CD1c-positive myeloid dendritic cell (primary cell): ENCODE measurements around the gene TBC1D16.

ENCODE experiments used
- DNase-seq: peaks from one replicate; pipeline ENCODE4 v3.0.0-alpha.2; 2016; ENCODE audit errors: extremely low spot score

Gene TBC1D16, protein sequence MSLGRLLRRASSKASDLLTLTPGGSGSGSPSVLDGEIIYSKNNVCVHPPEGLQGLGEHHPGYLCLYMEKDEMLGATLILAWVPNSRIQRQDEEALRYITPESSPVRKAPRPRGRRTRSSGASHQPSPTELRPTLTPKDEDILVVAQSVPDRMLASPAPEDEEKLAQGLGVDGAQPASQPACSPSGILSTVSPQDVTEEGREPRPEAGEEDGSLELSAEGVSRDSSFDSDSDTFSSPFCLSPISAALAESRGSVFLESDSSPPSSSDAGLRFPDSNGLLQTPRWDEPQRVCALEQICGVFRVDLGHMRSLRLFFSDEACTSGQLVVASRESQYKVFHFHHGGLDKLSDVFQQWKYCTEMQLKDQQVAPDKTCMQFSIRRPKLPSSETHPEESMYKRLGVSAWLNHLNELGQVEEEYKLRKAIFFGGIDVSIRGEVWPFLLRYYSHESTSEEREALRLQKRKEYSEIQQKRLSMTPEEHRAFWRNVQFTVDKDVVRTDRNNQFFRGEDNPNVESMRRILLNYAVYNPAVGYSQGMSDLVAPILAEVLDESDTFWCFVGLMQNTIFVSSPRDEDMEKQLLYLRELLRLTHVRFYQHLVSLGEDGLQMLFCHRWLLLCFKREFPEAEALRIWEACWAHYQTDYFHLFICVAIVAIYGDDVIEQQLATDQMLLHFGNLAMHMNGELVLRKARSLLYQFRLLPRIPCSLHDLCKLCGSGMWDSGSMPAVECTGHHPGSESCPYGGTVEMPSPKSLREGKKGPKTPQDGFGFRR

GRCh38 chr17:80035687-80035936 lies at the start of gene TBC1D16:
Gene TBC1D16 (minus strand): TSS chr17:80035872. CDS start chr17:80013547, 22,325 bp downstream.
- no peak for DNase-seq

DNA sequence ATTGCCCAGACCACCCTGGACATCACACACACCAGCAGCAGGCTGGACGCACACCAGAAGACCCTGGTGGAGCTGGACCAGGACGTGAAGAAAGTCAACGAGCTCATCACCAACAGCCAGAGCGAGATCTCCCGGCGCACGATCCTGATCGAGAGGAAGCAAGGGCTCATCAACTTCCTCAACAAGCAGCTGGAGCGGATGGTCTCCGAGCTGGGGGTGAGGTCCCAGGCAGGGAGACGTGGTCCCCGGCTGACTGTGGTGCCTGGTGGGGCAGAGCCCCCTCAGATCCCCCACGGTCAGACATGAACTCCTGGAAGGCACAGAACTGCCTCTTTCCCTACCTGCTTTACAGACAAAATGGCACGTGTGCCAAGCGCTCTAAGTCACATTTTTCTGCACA lies 49.1 kb upstream of the TBC1D16 start:
- no peak for DNase-seq

DNA sequence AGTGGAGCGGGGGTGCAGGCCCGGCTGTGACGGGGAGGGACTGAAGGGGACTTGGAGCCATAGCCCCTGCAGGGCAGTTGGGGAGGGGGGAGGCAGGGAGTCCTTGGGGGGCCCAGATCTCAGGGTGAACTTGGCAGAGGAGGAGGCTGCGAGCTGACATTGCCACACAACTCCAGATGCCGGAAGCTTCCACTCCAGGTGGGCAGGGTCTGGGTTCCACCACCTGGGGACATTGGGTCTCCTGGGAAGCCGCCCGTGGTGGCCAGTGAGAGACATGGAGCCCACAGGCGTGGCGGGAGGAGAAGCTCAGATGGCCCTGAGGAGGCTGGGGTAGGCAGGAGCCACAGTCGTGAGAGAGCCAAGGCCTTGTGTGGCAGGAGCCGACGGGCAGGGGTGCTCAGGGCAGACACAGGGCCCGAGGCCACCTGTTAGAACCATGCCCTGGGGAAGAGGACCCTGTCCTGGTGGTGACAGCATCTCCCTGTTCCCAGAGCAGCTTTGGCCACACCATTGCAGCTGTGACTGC lies 47.5 kb upstream of the TBC1D16 start:
- DNase-seq: no peak

GRCh38 chr17:80082403-80083135 lies 46.9 kb upstream of the TBC1D16 start:
- peak; percentile 83 for DNase-seq

- DNase-seq: no peak
These were observed 45.9 kb upstream of the TBC1D16 start for GRCh38 chr17:80081596-80081995.

DNA sequence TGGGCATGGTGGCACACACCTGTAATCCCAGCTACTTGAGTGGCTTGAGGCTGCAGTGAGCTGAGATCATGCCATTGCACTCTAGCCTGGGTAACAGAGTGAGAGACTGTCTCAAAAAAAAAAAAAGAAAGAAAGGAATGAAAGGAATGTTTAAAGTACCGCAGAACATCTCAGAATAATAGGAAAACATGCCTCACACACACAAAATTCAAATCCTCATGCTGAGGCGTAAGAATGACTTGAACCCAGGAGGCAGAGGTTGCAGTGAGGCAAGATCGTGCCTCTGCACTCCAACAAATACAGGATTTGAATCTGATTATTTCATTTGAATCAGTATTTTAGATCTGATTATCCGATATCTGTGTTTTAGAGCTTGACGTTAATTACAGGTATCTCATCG lies 44.4 kb upstream of the TBC1D16 start:
- no peak for DNase-seq

GRCh38 chr17:80072410-80072809 lies 36.7 kb upstream of the TBC1D16 start:
- DNase-seq: no peak

DNA sequence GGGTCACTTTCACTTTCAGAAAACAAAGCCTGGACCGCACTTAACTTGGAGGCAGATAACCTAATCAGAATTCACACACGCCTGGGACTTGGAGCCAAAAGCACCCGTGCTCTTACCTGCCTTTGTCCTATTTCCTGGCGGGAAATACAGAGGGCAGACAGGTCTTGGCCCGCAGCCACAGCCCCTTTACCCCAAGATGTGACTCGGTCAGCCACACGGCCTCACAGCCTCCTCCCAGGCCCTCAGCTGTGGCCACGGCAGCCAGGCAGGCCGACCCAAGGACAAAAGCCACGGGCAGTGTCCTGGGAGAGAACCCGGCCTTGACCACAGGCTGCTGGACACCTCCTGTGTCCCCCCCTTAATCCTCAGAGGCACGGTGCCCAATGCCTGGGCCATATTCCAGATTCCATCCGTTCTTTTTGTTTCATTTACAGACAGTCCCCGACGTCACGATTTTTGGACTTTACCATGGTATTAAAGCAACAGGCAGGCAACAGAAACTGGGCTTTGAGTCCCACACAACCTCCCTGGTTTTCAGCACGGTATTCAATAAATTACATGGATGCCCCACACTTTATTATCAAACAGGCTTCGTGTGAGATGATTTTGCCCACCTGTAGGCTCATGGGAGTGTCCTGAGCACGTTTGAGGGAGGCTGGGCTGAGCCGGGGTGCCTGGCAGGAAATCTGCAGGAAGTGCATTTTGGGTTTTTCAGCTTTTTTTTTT lies 35.6 kb upstream of the TBC1D16 start:
- DNase-seq: no peak

DNA sequence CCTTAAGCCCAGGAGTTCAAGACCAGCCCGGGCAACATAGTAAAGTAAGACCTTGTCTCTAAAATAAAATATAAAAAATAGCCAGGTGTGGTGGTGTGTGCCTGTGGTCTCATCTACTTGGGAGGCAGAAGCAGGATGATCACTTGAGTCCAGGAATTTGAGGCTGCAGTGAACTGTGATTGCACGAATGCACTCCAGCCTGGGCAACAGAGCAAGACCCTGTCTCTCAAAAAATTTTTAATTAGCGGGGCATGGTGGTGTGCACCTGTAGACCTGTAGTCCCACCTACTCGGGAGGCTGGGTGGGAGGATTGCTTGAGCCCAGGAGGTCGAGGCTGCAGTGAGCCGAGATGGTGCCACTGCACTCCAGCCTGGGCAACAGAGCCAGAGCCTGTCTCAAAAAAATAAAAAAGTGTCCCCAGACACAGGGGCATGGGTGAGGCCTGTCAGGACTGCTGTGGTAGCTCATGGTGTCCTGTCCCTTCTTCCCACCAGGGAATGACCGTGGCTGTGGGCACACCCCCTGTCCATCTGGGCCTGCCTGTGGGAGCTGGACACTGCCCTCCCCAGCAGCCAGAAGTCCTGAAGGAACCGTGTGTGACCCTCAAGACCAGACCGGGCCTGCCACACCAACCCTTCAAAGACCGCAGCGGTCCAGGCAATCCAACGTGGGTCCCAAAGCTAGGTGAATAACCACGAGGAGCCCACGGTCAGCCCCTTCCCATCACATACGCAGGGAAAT lies 34.9 kb upstream of the TBC1D16 start:
- no peak for DNase-seq

DNA sequence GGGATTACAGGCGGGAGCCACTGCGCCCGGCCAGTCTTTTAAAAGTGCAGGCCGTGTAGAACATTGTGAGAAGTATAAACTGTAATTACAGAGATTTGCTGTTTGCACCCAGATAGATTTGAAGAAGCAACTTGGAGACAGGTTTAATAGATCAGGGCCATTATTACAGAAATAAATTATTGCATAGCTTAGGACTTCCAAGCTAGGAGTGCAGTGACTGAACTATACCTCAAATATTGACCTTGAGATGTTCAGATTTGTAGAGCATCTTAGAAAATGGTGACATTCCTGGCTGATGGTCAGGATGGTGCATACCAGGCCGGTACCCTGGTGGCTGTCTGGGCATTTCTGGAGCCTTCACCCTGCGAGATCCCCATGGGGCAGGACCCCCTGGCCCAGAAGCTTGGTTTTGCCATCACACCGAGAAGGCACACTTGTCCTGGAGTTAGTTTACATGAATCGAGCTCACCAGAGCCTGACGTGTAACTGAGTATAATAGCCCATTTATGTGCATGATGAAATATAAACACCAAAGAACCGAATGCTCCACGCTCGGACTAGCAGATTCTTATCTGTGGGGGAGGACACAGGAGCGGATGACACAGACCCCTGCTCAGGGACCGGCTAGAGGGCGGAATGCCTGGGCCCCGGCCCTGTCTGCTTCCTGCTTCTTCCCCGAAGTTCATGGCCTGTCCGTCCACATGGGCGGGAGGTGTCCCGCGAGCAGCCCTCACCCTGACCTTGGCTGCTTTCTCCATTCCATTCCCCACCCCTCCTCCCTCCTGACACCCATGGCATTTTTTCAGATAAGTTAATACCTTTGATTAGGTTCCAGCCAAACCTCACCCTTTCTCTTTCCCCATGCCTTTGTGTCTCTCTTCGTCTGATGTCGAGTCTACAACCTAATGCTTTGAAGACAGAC lies 32.9 kb upstream of the TBC1D16 start:
- no peak for DNase-seq

- no peak for DNase-seq
These were observed 31.8 kb upstream of the TBC1D16 start for GRCh38 chr17:80067393-80067986.

DNA sequence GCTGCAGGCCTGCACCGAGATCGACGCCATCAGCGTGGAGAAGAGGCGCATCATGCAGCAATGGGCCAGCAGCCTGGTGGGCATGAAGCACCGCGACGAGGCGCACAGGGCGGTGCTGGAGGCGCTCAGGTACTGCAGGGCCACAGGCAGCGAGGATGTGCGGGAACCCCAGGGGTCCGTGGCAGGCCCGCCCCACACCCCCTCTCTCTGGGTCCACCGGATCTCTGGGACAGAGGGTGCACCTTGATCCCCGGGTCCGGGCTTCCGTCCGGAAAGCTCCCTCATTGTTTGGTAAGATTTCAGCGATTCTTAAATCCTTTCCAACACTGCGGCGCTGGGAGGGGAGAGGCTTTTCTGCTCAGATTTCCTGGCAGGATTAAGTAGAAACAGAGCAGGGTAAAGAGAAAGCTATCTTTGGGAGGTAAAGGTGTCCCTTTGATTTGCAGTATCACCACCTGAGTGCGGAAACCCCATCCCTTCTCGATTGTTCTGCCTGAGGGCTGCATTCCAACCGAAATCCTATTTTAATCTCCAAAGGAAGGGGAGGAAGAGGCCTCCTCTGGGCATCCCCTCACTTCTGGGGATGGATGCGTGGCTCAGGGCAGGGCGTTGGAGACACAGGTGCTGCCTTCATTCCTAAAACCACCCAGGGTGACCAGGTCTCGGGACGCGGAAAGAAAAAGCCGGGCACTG lies 30.0 kb upstream of the TBC1D16 start:
- DNase-seq: no peak

DNA sequence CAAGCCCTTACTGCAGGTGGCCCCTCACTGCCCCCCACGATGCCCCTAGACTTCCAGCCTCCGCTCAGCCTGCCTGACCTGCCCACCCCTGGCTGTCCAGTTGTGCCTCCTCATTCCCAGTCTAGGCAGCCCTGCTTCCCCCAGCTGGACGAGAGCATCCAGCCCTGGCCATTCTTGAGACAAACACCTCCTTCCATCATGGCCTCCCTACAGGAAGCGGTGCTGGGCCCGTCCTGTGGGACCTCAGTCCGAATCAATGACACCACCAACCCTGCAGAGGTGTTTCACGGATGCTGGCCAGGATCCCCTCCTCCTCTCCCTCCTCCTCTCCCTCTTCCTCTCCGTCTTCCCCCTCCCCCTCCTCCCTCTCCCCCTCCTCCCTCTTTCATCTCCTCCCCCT lies 29.0 kb upstream of the TBC1D16 start:
- no peak for DNase-seq

DNA sequence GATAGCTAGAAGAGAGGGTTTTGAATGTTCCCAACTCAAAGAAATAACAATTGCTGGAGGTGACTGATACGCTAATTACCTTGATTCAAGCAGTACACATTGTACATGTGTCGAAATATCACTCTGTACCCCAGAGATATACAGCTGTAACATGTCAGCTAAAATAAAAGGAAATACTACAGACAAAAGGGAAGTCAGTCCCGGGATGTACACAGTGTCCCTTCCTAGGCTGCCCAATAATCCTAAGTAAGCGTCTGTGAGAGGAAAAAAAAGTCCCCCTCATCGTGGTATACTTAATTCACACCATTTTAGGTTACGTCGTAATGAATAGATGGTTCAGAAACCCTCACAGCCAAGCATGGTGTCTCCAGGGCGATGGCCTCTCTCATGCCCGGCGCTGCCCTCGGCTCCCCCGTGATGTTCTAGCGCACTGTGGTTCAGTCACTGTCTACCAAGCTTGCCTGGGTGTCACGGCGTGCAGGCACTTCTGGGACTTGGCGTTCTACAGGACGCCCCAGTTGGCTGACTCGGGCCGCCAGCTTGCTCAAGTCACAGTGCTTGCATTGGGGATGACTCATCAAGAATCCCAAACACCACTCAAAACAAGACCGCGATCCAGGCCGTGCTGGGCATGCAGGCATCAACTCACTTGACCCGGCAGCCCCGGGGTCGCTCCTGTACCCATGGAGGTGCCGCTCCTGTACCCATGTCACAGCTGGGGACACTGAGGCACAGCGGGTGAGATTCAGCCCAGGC lies 28.3 kb upstream of the TBC1D16 start:
- DNase-seq: peak; percentile 29

- DNase-seq: no peak
These were observed 25.7 kb upstream of the TBC1D16 start for GRCh38 chr17:80061421-80061820.

DNA sequence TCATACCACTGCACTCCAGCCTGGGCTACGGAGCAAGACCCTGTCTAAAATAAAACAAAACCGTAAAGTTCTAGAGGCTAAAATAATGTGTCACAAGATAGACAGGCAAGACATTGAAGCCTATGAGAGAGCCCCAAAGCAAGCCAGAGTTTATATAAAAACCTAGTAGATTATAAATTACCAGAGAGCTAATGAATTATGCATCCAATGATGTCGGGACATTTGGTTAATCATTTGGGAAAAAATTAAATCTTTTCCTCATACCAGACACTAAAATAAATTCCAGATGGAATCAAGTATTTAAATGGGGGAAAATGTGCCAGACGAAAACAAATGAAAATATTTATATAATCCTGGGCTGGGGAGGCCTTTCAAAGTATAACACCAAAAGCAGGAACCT lies 25.0 kb upstream of the TBC1D16 start:
- no peak for DNase-seq

DNA sequence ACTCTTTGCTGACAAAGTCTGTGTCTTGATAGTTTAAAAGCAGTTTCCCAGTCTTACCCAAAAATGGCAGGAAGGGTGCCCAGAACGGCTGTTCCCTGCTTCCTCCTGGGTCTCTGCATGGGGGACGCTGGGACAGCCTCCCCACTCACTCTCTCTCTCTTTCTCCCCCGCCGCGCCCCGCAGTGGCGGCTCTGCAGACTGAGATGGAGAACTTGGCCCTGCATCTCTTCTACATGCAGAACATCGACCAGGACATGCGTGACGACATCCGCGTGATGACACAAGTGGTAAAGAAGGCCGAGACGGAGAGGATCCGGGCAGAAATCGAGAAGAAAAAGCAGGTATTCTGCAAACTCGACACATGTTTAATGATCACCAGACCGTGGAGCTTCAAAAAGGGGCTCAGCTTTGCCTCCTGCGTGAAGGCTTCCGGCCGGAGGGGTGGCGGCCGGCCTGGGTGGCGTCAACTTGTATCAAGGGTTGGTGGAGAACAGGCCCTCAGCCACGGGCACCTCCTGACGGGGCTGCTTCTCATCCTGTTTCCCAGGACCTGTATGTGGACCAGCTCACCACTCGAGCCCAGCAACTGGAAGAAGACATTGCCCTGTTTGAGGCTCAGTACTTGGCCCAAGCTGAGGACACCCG lies 22.8 kb upstream of the TBC1D16 start:
- no peak for DNase-seq

DNA sequence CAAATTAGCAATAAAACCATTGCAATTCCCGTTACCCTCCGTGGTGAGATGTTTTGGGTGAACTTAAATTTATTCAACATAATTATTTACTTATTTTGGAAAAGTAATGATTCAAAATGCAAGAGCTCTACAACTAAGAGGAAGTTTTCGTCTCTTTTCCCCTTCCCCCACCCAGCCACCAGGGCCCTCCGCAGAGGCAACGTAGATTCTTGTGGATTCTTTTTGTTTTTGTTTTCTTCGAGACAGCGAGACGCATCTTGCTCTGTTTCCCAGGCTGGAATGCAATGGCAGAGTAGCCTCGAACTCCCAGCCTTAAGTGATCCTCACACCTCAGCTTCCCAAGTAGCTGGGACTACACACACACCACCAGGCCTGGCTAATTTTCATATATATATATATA lies 19.9 kb upstream of the TBC1D16 start:
- no peak for DNase-seq
